ENCODE results near the gene SMAD3.

The SMAD3 gene

GRCh38 chr15:67127965-67128364, 62.6 kb downstream of the SMAD3 start:
- peaks cover 64% of the 10 kb centered on the region for H3K4me1 Mint-ChIP-seq (ENCODE audit: low read depth)
- H3K27me3 Mint-ChIP-seq = peaks cover 8% of the 10 kb centered on the region
- H3K9me3 Mint-ChIP-seq = no peaks in the 10 kb centered on the region
- H3K36me3 Mint-ChIP-seq (ENCODE audit: low read depth) = peaks cover 6% of the 10 kb centered on the region
- intact Hi-C loops (cut with micrococcal nuclease) = no loop called here
- H3K27ac Mint-ChIP-seq = peak overlapping the region; percentile 28
- H3K4me3 Mint-ChIP-seq = no peak overlapping the region

- no peak overlapping the region for H3K4me3 Mint-ChIP-seq
- intact Hi-C loops (cut with micrococcal nuclease) = no loop called here
- no peaks in the 10 kb centered on the region for H3K9me3 Mint-ChIP-seq
- peaks cover 12% of the 10 kb centered on the region for H3K27me3 Mint-ChIP-seq
- H3K4me1 Mint-ChIP-seq (ENCODE audit: low read depth) = peaks cover 66% of the 10 kb centered on the region
- H3K27ac Mint-ChIP-seq = no peak overlapping the region
- peaks cover 6% of the 10 kb centered on the region for H3K36me3 Mint-ChIP-seq (ENCODE audit: low read depth)
Measured at GRCh38 chr15:67130166-67130565, 64.8 kb downstream of the SMAD3 start.

- Mint-ChIP-seq H3K27me3 (peaks cover 12% of the 10 kb centered on the region), H3K4me3 (no peak overlapping the region), H3K4me1 (ENCODE audit: low read depth) (peaks cover 58% of the 10 kb centered on the region), H3K27ac (peak overlapping the region; percentile 19), H3K9me3 (no peaks in the 10 kb centered on the region), H3K36me3 (ENCODE audit: low read depth) (peaks cover 6% of the 10 kb centered on the region)
- intact Hi-C loops (cut with micrococcal nuclease) = no loop called here
Measured at GRCh38 chr15:67130673-67131601, 65.5 kb downstream of the SMAD3 start.

GRCh38 chr15:67132276-67132675, 66.9 kb downstream of the SMAD3 start:
- peaks cover 4% of the 10 kb centered on the region for H3K36me3 Mint-ChIP-seq (ENCODE audit: low read depth)
- no peak overlapping the region for H3K4me3 Mint-ChIP-seq
- H3K9me3 Mint-ChIP-seq = no peaks in the 10 kb centered on the region
- H3K4me1 Mint-ChIP-seq (ENCODE audit: low read depth) = peaks cover 56% of the 10 kb centered on the region
- no peak overlapping the region for H3K27ac Mint-ChIP-seq
- peaks cover 12% of the 10 kb centered on the region for H3K27me3 Mint-ChIP-seq
- intact Hi-C loops (cut with micrococcal nuclease) = no loop called here

- intact Hi-C loops (cut with micrococcal nuclease) = no loop called here
- Mint-ChIP-seq H3K4me3 (no peak overlapping the region), H3K36me3 (ENCODE audit: low read depth) (no peaks in the 10 kb centered on the region), H3K4me1 (ENCODE audit: low read depth) (peaks cover 56% of the 10 kb centered on the region), H3K27ac (no peak overlapping the region), H3K27me3 (peaks cover 16% of the 10 kb centered on the region), H3K9me3 (no peaks in the 10 kb centered on the region)
Measured at GRCh38 chr15:67133026-67133425, 67.6 kb downstream of the SMAD3 start.

GRCh38 chr15:67133738-67134066, 68.3 kb downstream of the SMAD3 start:
- no peaks in the 10 kb centered on the region for H3K36me3 Mint-ChIP-seq (ENCODE audit: low read depth)
- peaks cover 16% of the 10 kb centered on the region for H3K27me3 Mint-ChIP-seq
- H3K4me1 Mint-ChIP-seq (ENCODE audit: low read depth) = peaks cover 58% of the 10 kb centered on the region
- H3K27ac Mint-ChIP-seq = no peak overlapping the region
- intact Hi-C loops (cut with micrococcal nuclease) = no loop called here
- H3K4me3 Mint-ChIP-seq = no peak overlapping the region
- no peaks in the 10 kb centered on the region for H3K9me3 Mint-ChIP-seq

GRCh38 chr15:67134067-67134838, 68.9 kb downstream of the SMAD3 start:
- Mint-ChIP-seq H3K9me3 (no peaks in the 10 kb centered on the region), H3K27me3 (peaks cover 16% of the 10 kb centered on the region), H3K4me1 (ENCODE audit: low read depth) (peaks cover 53% of the 10 kb centered on the region), H3K4me3 (no peak overlapping the region), H3K27ac (peak overlapping the region; percentile 20), H3K36me3 (ENCODE audit: low read depth) (no peaks in the 10 kb centered on the region)
- intact Hi-C loops (cut with micrococcal nuclease) = no loop called here

- intact Hi-C loops (cut with micrococcal nuclease) = no loop called here
- Mint-ChIP-seq H3K27me3 (peaks cover 16% of the 10 kb centered on the region), H3K36me3 (ENCODE audit: low read depth) (no peaks in the 10 kb centered on the region), H3K4me3 (no peak overlapping the region), H3K27ac (peak overlapping the region; percentile 20), H3K9me3 (no peaks in the 10 kb centered on the region), H3K4me1 (ENCODE audit: low read depth) (peaks cover 57% of the 10 kb centered on the region)
Measured at GRCh38 chr15:67134871-67135492, 69.6 kb downstream of the SMAD3 start.

GRCh38 chr15:67135494-67135893, 70.1 kb downstream of the SMAD3 start:
- H3K27ac Mint-ChIP-seq = no peak overlapping the region
- no peaks in the 10 kb centered on the region for H3K9me3 Mint-ChIP-seq
- no peaks in the 10 kb centered on the region for H3K36me3 Mint-ChIP-seq (ENCODE audit: low read depth)
- H3K4me3 Mint-ChIP-seq = no peak overlapping the region
- H3K4me1 Mint-ChIP-seq (ENCODE audit: low read depth) = peaks cover 62% of the 10 kb centered on the region
- intact Hi-C loops (cut with micrococcal nuclease) = no loop called here
- peaks cover 16% of the 10 kb centered on the region for H3K27me3 Mint-ChIP-seq

GRCh38 chr15:67136802-67137201, 71.4 kb downstream of the SMAD3 start:
- Mint-ChIP-seq H3K27me3 (peaks cover 11% of the 10 kb centered on the region), H3K36me3 (ENCODE audit: low read depth) (no peaks in the 10 kb centered on the region), H3K9me3 (no peaks in the 10 kb centered on the region), H3K4me1 (ENCODE audit: low read depth) (peaks cover 67% of the 10 kb centered on the region), H3K4me3 (no peak overlapping the region), H3K27ac (no peak overlapping the region)
- intact Hi-C loops (cut with micrococcal nuclease) = no loop called here

GRCh38 chr15:67137319-67137718, 71.9 kb downstream of the SMAD3 start:
- intact Hi-C loops (cut with micrococcal nuclease) = no loop called here
- H3K4me3 Mint-ChIP-seq = no peak overlapping the region
- no peaks in the 10 kb centered on the region for H3K36me3 Mint-ChIP-seq (ENCODE audit: low read depth)
- H3K4me1 Mint-ChIP-seq (ENCODE audit: low read depth) = peaks cover 66% of the 10 kb centered on the region
- H3K9me3 Mint-ChIP-seq = no peaks in the 10 kb centered on the region
- no peak overlapping the region for H3K27ac Mint-ChIP-seq
- peaks cover 14% of the 10 kb centered on the region for H3K27me3 Mint-ChIP-seq

- Mint-ChIP-seq H3K4me1 (ENCODE audit: low read depth) (peaks cover 59% of the 10 kb centered on the region), H3K4me3 (no peak overlapping the region), H3K9me3 (no peaks in the 10 kb centered on the region), H3K27ac (no peak overlapping the region), H3K27me3 (peaks cover 14% of the 10 kb centered on the region), H3K36me3 (ENCODE audit: low read depth) (no peaks in the 10 kb centered on the region)
- intact Hi-C loops (cut with micrococcal nuclease) = no loop called here
Measured at GRCh38 chr15:67137951-67138848, 72.8 kb downstream of the SMAD3 start.
